DMS153 (cell line): ENCODE measurements around the gene DNAAF2.
"Not testable (repeated sequence)": the region's sequence is repeated elsewhere in the genome, so short reads cannot be mapped to it uniquely, and the experiment has no call there.

Source experiments
- DNase-seq: peaks from one replicate; lab custom pipeline; 2025; lab: John Stamatoyannopoulos, UW

Gene DNAAF2

DNA sequence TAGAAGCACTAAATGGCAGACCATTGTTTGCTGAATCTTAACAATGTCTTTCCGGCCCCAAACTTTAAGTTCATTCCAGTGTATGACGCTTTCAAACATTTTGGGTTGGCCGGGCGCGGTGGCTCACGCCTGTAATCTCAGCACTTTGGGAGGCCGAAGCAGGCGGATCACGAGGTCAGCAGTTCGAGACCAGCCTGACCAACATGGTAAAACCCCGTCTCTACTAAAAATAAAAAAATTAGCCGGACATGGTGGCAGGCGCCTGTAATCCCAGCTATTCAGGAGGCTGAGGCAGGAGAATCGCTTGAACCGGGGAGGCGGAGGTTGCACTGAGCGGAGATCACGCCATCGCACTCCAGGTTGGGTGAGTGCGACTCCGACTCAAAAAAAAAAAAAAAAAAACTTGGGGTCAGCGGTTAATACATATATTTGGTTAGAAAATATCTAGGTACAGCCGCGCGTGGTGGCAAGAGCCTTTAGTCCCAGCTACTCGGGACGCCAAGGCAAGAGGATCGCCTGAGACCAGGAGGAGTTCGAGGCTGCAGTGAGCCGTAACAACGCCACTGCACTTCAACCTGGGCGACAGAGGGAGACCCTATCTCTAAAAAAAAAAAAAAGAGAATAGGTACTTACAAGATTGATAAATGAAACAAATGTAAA, 49.9 kb downstream of the DNAAF2 start:
- DNase-seq: not testable (repeated sequence)

- DNase-seq: no peak
These were observed 51.0 kb downstream of the DNAAF2 start for GRCh38 chr14:49584058-49584457.

GRCh38 chr14:49583629-49584028, 51.4 kb downstream of the DNAAF2 start:
- DNase-seq: no peak

GRCh38 chr14:49582113-49582977, 52.7 kb downstream of the DNAAF2 start:
- no peak for DNase-seq

DNA sequence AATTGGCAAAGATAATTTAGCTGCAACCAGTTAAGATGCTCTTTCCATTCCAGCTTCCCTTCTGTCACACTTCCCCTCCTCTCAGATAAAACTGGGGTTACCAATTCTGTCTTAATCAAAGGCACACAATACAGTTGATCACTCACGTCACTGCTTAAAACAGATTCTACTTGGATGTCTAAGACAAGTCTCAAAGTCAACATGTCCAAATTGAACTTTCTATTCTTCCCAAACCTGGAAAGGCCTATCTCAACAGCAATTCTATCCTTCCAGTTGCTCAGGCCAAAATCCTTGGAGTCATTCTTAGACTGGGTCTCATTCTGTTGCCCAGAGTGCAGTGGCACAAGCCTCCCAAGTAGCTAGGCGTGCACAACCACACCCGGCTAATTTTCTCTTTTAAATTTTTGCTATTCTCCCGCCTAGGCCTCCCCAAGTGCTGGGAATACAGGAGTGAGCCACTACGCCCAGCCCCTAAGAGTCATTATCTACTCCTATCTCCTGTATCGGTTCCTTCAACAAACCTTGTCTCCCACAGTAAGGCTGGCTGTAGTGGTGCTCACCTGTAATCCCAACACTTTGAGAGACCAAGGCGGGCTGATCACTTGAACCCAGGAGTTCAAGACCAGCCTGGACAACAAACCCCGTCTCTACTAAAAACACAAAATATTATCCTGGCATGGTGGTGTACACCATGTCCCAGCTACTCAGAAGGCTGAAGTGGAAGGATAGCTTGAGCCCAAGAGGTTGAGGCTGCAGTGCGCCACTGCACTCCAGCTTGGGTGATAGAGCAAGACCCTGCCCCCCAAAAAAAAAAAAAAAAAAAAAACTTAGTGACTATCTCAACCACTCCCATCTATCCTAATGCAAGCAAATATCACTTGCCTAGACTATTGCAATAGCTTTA, 53.6 kb downstream of the DNAAF2 start:
- DNase-seq: no peak

DNA sequence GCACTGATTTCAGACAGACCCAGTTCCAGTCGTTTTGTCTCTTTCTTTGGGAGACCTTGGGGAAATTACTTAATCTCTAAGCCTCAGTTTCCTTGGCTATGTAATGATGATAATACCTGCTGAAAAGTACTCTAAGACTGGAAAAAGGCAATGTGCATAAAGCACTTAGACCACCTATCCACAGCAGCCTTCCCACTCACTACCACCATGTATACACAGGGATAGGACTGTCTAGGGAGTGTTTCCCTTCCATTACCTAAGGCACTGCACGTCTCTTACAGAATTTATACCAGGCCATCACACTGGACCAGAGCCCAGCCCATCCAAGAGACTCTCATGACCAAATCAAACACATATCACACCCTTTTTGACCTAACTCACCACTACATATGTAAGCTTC, 55.2 kb downstream of the DNAAF2 start:
- no peak for DNase-seq

DNA sequence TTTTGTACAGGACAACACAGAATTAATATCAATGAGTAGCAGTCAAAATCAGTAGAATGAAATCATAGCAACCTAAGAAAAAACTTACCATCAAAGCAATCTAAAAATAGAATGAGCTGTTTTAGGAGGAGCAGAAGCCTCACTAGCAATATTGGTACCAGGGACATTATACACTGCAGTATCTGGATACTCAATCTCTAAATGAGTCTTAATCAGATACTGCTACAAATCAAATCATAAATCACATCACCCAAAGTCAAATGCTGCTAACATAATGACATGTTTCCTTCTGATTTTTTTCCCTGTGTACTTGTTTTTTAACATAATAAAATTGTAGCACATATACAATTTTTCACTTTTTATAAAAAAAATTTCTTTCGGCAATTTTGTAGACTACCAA, 56.9 kb downstream of the DNAAF2 start:
- no peak for DNase-seq
